BJ (cell line): ENCODE measurements around the gene ZGPAT. TPM values are rescaled to one million over a fixed set of nuclear protein-coding genes. Genes with fewer than 3 reads are reported as not detected.

Experiments
- CTCF ChIA-PET: fragments of 350-600 bp; formaldehyde crosslinking; extraction: SDS; loops from one replicate; lab custom pipeline; 2021; ENCODE audit warnings: antibody characterized with exemption, inconsistent platforms; lab: Yijun Ruan, JAX
- POLR2A ChIA-PET: fragments of 300-600 bp; sonication (Branson Sonifier 250); formaldehyde crosslinking; extraction: SDS; loops from one replicate; lab custom pipeline; 2021; ENCODE audit warnings: antibody characterized with exemption; lab: Charles Lee
- DNase-seq: peaks from one replicate; pipeline ENCODE4 v3.0.0-alpha.2; 2011; ENCODE audit warnings: low read depth
- H3K27me3 ChIP-seq: 2 replicates; pipeline ENCODE4 v1.6.0; 2011; ENCODE audit warnings: low read length; ENCODE audit not compliant: control insufficient read depth, insufficient read depth
- H3K36me3 ChIP-seq: 2 replicates; pipeline ENCODE4 v1.5.1; 2011; ENCODE audit warnings: low read length; ENCODE audit not compliant: control insufficient read depth, insufficient read depth
- H3K4me3 ChIP-seq: 2 replicates; pipeline ENCODE4 v1.5.1; 2011; ENCODE audit warnings: low read depth, mild to moderate bottlenecking, control low read depth, low read length
- CTCF ChIP-seq: IDR thresholded peaks from 2 replicates; pipeline ENCODE4 v1.5.1; 2011; ENCODE audit warnings: low read depth, mild to moderate bottlenecking, control low read depth, inconsistent platforms, low read length, moderate library complexity; ENCODE audit not compliant: insufficient read depth
- polyA plus RNA-seq: library from polyadenylated mRNA; depleted of rRNA; stranded (reverse); fragments of >200 nt; gene quantifications from 2 replicates; pipeline ENCODE4 v1.2.3, GENCODE V29; 2011

ZGPAT gene
- polyA plus RNA-seq, 1 experiment = 15.9 TPM

- Histone ChIP-seq H3K27me3 (no peaks in the 10 kb centered on the region), H3K36me3 (peaks cover 36% of the 10 kb centered on the region), H3K4me3 (no peak overlapping the region)
- no peak for DNase-seq
- ChIA-PET POLR2A (no interaction called here), CTCF (no interaction called here)
- TF ChIP-seq CTCF = no peak
Measured at GRCh38 chr20:63661108-63661507, 46.7 kb upstream of the ZGPAT start.

GRCh38 chr20:63661959-63662812, 45.7 kb upstream of the ZGPAT start:
- H3K27me3 ChIP-seq = no peaks in the 10 kb centered on the region
- ChIA-PET POLR2A (no interaction called here), CTCF (interaction anchor here (0.8 to 1.6 kb wide), 2 partner anchors 16 to 18 kb away, joined by 3 to 4 read pairs; no protein-coding TSS in a partner anchor)
- TF ChIP-seq CTCF = no peak
- DNase-seq = no peak
- peaks cover 40% of the 10 kb centered on the region for H3K36me3 ChIP-seq
- no peak overlapping the region for H3K4me3 ChIP-seq

GRCh38 chr20:63662813-63663189, 45.0 kb upstream of the ZGPAT start:
- H3K27me3 ChIP-seq = no peaks in the 10 kb centered on the region
- TF ChIP-seq CTCF = no peak
- no peak for DNase-seq
- peaks cover 46% of the 10 kb centered on the region for H3K36me3 ChIP-seq
- H3K4me3 ChIP-seq = no peak overlapping the region
- ChIA-PET POLR2A (no interaction called here), CTCF (interaction anchor here (1.6 kb wide), 1 partner anchor 18 kb away, joined by 4 read pairs; no protein-coding TSS in a partner anchor)

GRCh38 chr20:63663332-63664066, 44.3 kb upstream of the ZGPAT start:
- Histone ChIP-seq H3K4me3 (no peak overlapping the region), H3K27me3 (no peaks in the 10 kb centered on the region), H3K36me3 (peaks cover 49% of the 10 kb centered on the region)
- CTCF ChIA-PET = no interaction called here
- POLR2A ChIA-PET = no interaction called here
- DNase-seq = no peak
- no peak for TF ChIP-seq CTCF
